Hematopoietic multipotent progenitor cell treated with erythropoietin and hydrocortisone succinate and interleukin-3 and kit ligand, for 15 days (in vitro differentiated cells): ENCODE data around the gene S100A2.

Source experiments
- DNase-seq: peaks from one replicate; pipeline ENCODE4 v3.0.0-alpha.2; 2015; ENCODE audit warnings: low spot score

Gene S100A2

DNA sequence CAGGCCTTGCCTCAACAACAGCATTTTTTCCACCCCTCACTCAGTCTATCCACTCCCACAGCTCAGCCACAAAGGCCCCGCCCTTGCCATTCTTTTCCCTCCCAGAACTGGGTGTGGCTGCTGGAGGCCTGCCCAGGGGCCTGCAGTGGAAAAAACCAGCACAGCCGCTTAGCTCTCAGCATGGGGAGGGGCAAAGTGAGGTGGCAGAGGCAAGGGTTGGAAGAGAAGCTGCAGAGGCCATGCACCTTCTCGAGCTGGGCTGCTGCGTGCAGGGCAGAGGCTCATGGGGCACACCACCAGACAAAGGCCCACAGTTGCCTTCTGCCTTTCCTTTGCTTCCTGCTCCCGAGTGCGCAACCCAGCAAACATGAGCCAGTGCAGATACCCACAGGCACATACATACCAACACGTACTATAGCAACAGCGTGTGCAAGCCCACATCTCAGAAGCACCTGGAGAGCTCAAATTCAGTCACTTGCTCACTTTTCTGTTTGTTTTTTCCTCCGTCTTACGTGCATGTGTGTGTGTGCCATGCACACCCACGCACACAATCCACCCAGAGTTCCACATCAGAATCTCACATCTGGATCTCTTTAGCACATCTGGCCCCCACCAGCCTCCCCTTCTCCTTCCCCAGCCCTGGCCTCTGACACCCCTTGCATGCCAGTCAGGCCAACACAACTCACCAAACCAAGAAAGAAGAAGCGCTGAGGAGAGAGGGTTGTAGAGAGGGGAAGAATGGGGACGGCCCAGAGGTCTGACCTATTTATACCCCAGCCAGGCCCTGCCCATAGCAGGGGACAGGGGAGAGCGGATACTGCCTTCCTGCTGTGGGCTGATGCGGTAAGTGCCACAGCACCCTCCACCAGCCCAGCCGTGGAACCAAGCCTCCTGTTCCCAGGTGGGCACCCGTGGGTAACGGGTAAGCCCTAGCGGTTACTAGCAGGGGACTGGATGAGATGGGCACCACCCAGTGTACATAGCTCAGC is 20.3 kb downstream of the S100A2 start, which contains the start of gene S100A4:
Gene S100A4 (minus strand): TSS at position 740 of the 989 bp plus-strand sequence. CDS start 1,012 bp downstream, outside the sequence.
- DNase-seq: peak; percentile 88

GRCh38 chr1:153544453-153545066 is 21.1 kb downstream of the S100A2 start:
- no peak for DNase-seq

DNA sequence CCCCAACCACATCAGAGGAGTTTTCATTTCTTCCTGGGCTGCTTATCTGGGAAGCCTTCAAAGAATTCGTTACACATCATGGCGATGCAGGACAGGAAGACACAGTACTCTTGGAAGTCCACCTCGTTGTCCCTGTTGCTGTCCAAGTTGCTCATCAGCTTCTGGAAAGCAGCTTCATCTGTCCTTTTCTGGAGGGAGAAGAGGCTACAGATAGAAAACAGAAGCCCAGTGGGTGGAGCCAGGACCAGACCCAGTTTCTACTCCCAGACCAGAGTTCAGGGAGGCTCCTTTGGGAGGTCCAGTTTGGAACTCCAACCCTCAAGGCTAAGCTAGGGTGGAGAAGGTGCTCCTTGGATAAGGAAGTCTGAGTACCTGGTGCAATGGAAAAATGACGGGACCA is 21.9 kb downstream of the S100A2 start:
- DNase-seq: no peak

DNA sequence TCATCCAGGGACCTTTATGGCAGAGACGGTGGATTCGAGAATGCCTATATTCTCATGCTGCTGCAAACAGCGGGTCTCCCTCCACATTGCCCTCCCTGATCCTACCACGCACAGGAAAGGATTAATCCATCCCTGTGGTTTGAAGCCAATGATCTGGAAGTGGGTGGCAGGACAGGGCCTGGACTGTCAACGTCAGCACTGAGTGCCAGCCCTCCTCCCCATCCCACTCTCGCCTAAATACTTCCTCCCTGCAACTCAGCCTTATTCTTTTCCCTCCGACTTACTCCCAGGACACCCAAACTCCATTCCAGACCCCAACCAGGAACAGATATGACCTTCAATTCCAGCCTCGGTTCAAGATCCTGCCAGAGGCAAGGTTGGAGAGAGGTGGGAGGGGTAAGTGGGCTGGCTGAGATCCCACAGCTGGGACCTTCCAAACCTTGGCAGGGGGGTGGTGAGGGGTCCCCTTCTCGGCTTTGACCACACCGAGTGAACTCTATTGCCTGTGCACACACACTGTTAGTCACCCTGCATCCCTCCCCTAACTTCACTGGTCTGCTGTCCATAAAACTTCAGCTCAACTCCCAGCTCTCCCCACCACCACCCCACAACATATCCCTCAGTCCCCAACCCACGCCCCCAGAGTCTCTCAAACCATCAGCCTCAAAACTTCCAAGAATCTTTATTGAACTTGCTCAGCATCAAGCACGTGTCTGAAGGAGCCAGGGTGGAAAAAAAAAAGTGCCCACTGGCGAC is 22.5 kb downstream of the S100A2 start:
- DNase-seq: no peak

GRCh38 chr1:153541641-153542590 is 23.7 kb downstream of the S100A2 start:
- no peak for DNase-seq

GRCh38 chr1:153540394-153541361 is 25.0 kb downstream of the S100A2 start, which contains the start of gene S100A5:
Gene S100A5, minus strand, starts transcription at chr1:153540934. Its CDS starts 743 bp downstream, at chr1:153540191.
- DNase-seq: no peak

DNA sequence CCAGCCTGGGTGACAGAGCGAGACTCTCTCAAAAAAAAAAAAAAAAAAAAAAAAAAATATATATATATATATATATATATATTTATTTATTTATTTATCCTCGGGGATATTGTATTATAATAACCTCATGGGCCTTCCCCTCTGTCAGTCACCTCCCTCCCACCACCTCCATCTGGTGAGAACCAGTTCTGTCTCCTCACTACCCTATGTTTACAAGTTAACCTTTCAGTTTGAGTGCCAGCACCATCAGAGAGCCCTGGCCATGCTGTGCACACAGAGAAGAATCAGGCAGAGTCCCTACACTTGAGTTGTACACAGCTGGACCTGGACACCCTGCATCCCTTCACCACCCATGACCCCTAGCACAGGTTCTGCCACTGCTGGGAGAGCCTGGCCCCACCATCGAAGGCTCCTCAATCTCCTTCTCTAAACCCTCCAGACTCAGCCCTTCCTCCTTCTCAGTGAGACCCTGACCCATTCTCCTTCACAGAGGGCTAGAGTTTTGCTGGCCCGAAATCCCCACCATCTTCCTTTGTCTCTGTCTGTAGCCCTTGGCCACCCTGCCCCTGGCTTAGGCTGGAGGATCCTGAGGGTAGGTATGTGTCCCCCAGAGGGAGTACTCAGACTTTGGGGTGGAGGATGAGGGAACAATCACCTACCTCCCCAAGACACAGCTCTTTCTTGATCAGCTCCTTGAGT is 26.1 kb downstream of the S100A2 start:
- DNase-seq: no peak

GRCh38 chr1:153538315-153538821 is 27.3 kb downstream of the S100A2 start:
- no peak for DNase-seq

DNA sequence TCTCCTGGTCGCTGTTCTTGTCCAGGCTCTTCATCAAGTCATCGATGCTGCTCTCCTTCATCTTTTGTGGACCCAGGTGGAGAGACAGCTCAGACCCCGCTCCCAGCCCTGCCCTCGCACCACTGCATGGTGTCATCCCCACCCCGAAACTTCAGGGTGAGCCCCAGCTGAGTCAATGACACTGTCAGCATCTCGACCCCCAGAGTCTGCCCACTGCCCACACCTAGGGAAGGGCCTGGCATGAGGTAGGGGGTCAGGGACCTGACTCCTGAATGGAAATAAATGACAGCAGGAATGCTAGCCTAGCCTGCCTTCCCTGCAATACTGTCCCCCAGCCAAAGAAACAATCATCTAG is 28.3 kb downstream of the S100A2 start:
- no peak for DNase-seq

DNA sequence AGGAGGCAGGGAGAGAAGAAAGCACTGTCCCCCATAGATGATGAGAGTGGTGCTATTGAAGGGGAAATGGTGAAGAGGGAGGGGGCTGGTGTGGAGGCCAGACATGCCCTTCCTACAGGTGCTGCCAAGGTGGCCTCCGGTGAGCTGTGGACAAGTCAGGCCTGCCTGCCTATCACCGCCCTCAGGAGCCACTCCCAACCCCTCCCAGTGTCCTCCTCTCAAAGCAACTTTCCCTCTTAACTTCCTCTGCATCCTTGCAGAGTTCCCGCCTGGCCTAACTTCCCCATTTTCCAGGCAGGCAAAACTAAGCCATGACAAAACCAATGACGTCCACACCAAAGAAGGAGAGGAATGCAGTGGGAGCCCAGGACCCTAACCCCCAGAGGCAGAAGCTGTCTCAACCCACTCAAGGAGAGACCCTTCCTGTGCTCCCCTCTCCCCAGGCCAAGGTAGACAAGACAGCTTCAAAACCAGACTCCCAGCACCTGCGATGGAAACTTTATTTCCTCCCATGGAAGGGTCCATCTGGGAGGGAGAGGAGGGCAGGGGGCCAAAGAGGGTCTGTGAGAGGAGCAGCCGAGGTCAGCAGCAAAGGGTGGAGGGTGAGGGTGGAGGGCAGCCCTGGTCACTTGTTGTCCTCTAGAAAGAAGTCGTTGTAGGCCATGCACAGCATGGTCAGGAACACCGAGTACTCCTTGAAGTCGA is 28.8 kb downstream of the S100A2 start:
- no peak for DNase-seq

GRCh38 chr1:153536012-153536670 is 29.5 kb downstream of the S100A2 start:
- peak; percentile 62 for DNase-seq

GRCh38 chr1:153535242-153536011 is 30.2 kb downstream of the S100A2 start, which contains the start of gene S100A6:
Gene S100A6, minus strand, starts transcription at chr1:153535991. Its CDS starts 652 bp downstream, at chr1:153535339.
- peak; percentile 77 for DNase-seq

- no peak for DNase-seq
These were observed 30.8 kb downstream of the S100A2 start for GRCh38 chr1:153534925-153535241.

DNA sequence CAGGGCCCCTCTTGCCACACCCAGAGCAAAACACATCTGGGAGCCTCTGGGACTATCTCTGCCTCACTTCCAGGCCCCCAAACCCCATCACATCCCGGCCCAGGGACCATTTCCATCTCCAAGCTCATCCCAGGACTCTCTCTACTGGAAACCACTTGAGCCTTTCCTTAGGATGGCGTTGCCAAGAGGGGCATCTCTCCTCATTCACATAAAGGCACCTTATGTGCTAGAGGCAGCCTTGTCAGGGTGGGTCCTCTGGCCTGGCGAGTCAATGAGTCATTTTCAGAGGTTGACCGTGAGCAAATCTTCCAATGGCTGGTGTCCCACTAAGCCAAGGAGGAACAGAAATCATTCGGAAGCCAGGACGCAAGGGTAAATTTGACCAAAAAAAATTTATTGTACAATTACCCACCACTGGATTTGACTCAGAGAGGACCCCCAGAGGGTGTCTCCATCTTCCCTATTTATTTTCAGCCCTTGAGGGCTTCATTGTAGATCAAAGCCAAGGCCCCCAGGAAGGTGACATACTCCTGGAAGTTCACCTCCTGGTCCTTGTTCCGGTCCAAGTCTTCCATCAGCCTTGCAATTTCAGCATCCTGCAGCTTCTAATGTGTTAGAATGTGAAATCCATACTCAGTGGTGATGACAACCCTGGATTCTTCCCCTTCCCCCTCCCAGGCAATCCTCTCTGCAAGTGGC is 31.3 kb downstream of the S100A2 start:
- DNase-seq: no peak

GRCh38 chr1:153533689-153534201 is 31.9 kb downstream of the S100A2 start:
- DNase-seq: peak; percentile 47
